Fibroblast of skin of abdomen (primary cell): ENCODE measurements around the gene USP19.

ENCODE experiments used
- DNase-seq: peaks from one replicate; pipeline ENCODE4 v3.0.0-alpha.2; 2013

Gene USP19

GRCh38 chr3:49104052-49104426 lies 16.6 kb downstream of the USP19 start:
- no peak for DNase-seq

GRCh38 chr3:49100046-49100615 lies 20.5 kb downstream of the USP19 start:
- DNase-seq = no peak

GRCh38 chr3:49098910-49099630 lies 21.6 kb downstream of the USP19 start:
- DNase-seq = no peak

- DNase-seq = peak; percentile 34
Observed at GRCh38 chr3:49098429-49098828, 22.2 kb downstream of the USP19 start.

GRCh38 chr3:49093853-49094767 lies 26.5 kb downstream of the USP19 start, which contains the start of gene QRICH1:
Gene QRICH1 (minus strand): TSS chr3:49094071. CDS start chr3:49077017, 17,054 bp downstream.
- peak; percentile 99 for DNase-seq

GRCh38 chr3:49092938-49093852 lies 27.4 kb downstream of the USP19 start:
- DNase-seq = peak; percentile 74

GRCh38 chr3:49081429-49081828 lies 39.2 kb downstream of the USP19 start:
- DNase-seq = no peak

- no peak for DNase-seq
Observed at GRCh38 chr3:49079270-49079669, 41.4 kb downstream of the USP19 start.

- DNase-seq = no peak
Observed at GRCh38 chr3:49076646-49077045, 44.0 kb downstream of the USP19 start.

GRCh38 chr3:49076116-49076515 lies 44.5 kb downstream of the USP19 start:
- DNase-seq = no peak
